ENCODE measurements around the gene CD46.

Gene CD46

GRCh38 chr1:207820568-207821463, 69.0 kb downstream of the CD46 start:
- Histone ChIP-seq H3K4me3 (ENCODE audit: low read length) (no peak overlapping the region), H3K36me3 (ENCODE audit: control insufficient read depth, low read depth, low read length) (no peaks in the 10 kb centered on the region), H3K27ac (ENCODE audit: low read length) (no peak overlapping the region), H3K9ac (ENCODE audit: low read length) (no peak overlapping the region), H3K27me3 (ENCODE audit: control insufficient read depth, insufficient read depth, low read length) (no peaks in the 10 kb centered on the region), H3K9me3 (ENCODE audit: control insufficient read depth, low read depth, low read length) (no peaks in the 10 kb centered on the region), H3K4me1 (ENCODE audit: control insufficient read depth, low read depth, low read length) (peaks cover 8% of the 10 kb centered on the region)

GRCh38 chr1:207821464-207822045, 69.7 kb downstream of the CD46 start:
- no peak overlapping the region for H3K9ac ChIP-seq (ENCODE audit: low read length)
- no peaks in the 10 kb centered on the region for H3K27me3 ChIP-seq (ENCODE audit: control insufficient read depth, insufficient read depth, low read length)
- H3K27ac ChIP-seq (ENCODE audit: low read length), result no peak overlapping the region
- H3K36me3 ChIP-seq (ENCODE audit: control insufficient read depth, low read depth, low read length), result no peaks in the 10 kb centered on the region
- H3K4me3 ChIP-seq (ENCODE audit: low read length), result no peak overlapping the region
- no peaks in the 10 kb centered on the region for H3K9me3 ChIP-seq (ENCODE audit: control insufficient read depth, low read depth, low read length)
- H3K4me1 ChIP-seq (ENCODE audit: control insufficient read depth, low read depth, low read length), result peaks cover 8% of the 10 kb centered on the region

GRCh38 chr1:207822124-207822601, 70.3 kb downstream of the CD46 start:
- Histone ChIP-seq H3K4me1 (ENCODE audit: control insufficient read depth, low read depth, low read length) (peaks cover 8% of the 10 kb centered on the region), H3K9ac (ENCODE audit: low read length) (no peak overlapping the region), H3K27ac (ENCODE audit: low read length) (no peak overlapping the region), H3K27me3 (ENCODE audit: control insufficient read depth, insufficient read depth, low read length) (no peaks in the 10 kb centered on the region), H3K4me3 (ENCODE audit: low read length) (no peak overlapping the region), H3K9me3 (ENCODE audit: control insufficient read depth, low read depth, low read length) (no peaks in the 10 kb centered on the region), H3K36me3 (ENCODE audit: control insufficient read depth, low read depth, low read length) (no peaks in the 10 kb centered on the region)

- Histone ChIP-seq H3K9me3 (ENCODE audit: control insufficient read depth, low read depth, low read length) (no peaks in the 10 kb centered on the region), H3K4me1 (ENCODE audit: control insufficient read depth, low read depth, low read length) (peaks cover 8% of the 10 kb centered on the region), H3K27me3 (ENCODE audit: control insufficient read depth, insufficient read depth, low read length) (no peaks in the 10 kb centered on the region), H3K27ac (ENCODE audit: low read length) (no peak overlapping the region), H3K9ac (ENCODE audit: low read length) (no peak overlapping the region), H3K36me3 (ENCODE audit: control insufficient read depth, low read depth, low read length) (no peaks in the 10 kb centered on the region), H3K4me3 (ENCODE audit: low read length) (no peak overlapping the region)
These were observed 71.0 kb downstream of the CD46 start for GRCh38 chr1:207822602-207823451.

GRCh38 chr1:207823531-207823879, 71.7 kb downstream of the CD46 start:
- Histone ChIP-seq H3K9ac (ENCODE audit: low read length) (no peak overlapping the region), H3K27me3 (ENCODE audit: control insufficient read depth, insufficient read depth, low read length) (no peaks in the 10 kb centered on the region), H3K36me3 (ENCODE audit: control insufficient read depth, low read depth, low read length) (no peaks in the 10 kb centered on the region), H3K4me1 (ENCODE audit: control insufficient read depth, low read depth, low read length) (peaks cover 8% of the 10 kb centered on the region), H3K27ac (ENCODE audit: low read length) (no peak overlapping the region), H3K9me3 (ENCODE audit: control insufficient read depth, low read depth, low read length) (no peaks in the 10 kb centered on the region), H3K4me3 (ENCODE audit: low read length) (no peak overlapping the region)

- H3K36me3 ChIP-seq (ENCODE audit: control insufficient read depth, low read depth, low read length), result no peaks in the 10 kb centered on the region
- peaks cover 8% of the 10 kb centered on the region for H3K4me1 ChIP-seq (ENCODE audit: control insufficient read depth, low read depth, low read length)
- no peak overlapping the region for H3K27ac ChIP-seq (ENCODE audit: low read length)
These were observed 72.2 kb downstream of the CD46 start for GRCh38 chr1:207823880-207824566.

GRCh38 chr1:207824691-207825408, 73.0 kb downstream of the CD46 start:
- peaks cover 8% of the 10 kb centered on the region for H3K4me1 ChIP-seq (ENCODE audit: control insufficient read depth, low read depth, low read length)
- no peak overlapping the region for H3K4me3 ChIP-seq (ENCODE audit: low read length)
- no peak overlapping the region for H3K9ac ChIP-seq (ENCODE audit: low read length)
- no peak overlapping the region for H3K27ac ChIP-seq (ENCODE audit: low read length)
- H3K27me3 ChIP-seq (ENCODE audit: control insufficient read depth, insufficient read depth, low read length), result no peaks in the 10 kb centered on the region
- H3K9me3 ChIP-seq (ENCODE audit: control insufficient read depth, low read depth, low read length), result no peaks in the 10 kb centered on the region
- H3K36me3 ChIP-seq (ENCODE audit: control insufficient read depth, low read depth, low read length), result no peaks in the 10 kb centered on the region

More at GRCh38 chr1:207823880-207824566, 72.2 kb downstream of the CD46 start:
- no peak overlapping the region for H3K4me3 ChIP-seq (ENCODE audit: low read length)
- no peaks in the 10 kb centered on the region for H3K27me3 ChIP-seq (ENCODE audit: control insufficient read depth, insufficient read depth, low read length)
- no peak overlapping the region for H3K9ac ChIP-seq (ENCODE audit: low read length)
- no peaks in the 10 kb centered on the region for H3K9me3 ChIP-seq (ENCODE audit: control insufficient read depth, low read depth, low read length)

- H3K4me1 ChIP-seq (ENCODE audit: control insufficient read depth, low read depth, low read length), result peaks cover 8% of the 10 kb centered on the region
- no peaks in the 10 kb centered on the region for H3K9me3 ChIP-seq (ENCODE audit: control insufficient read depth, low read depth, low read length)
- H3K27me3 ChIP-seq (ENCODE audit: control insufficient read depth, insufficient read depth, low read length), result no peaks in the 10 kb centered on the region
- H3K36me3 ChIP-seq (ENCODE audit: control insufficient read depth, low read depth, low read length), result no peaks in the 10 kb centered on the region
- no peak overlapping the region for H3K9ac ChIP-seq (ENCODE audit: low read length)
- H3K4me3 ChIP-seq (ENCODE audit: low read length), result no peak overlapping the region
- H3K27ac ChIP-seq (ENCODE audit: low read length), result no peak overlapping the region
These were observed 73.5 kb downstream of the CD46 start for GRCh38 chr1:207825409-207825695.

GRCh38 chr1:207825719-207826556, 74.1 kb downstream of the CD46 start:
- H3K4me1 ChIP-seq (ENCODE audit: control insufficient read depth, low read depth, low read length), result peaks cover 8% of the 10 kb centered on the region
- no peak overlapping the region for H3K9ac ChIP-seq (ENCODE audit: low read length)
- no peaks in the 10 kb centered on the region for H3K9me3 ChIP-seq (ENCODE audit: control insufficient read depth, low read depth, low read length)
- H3K36me3 ChIP-seq (ENCODE audit: control insufficient read depth, low read depth, low read length), result no peaks in the 10 kb centered on the region
- H3K27me3 ChIP-seq (ENCODE audit: control insufficient read depth, insufficient read depth, low read length), result no peaks in the 10 kb centered on the region
- H3K4me3 ChIP-seq (ENCODE audit: low read length), result no peak overlapping the region
- no peak overlapping the region for H3K27ac ChIP-seq (ENCODE audit: low read length)
